GM21723 (cell line): ENCODE data around the gene AMPD2.

ENCODE experiments used
- ATAC-seq: cut with Tn5 transposase; IDR thresholded peaks from one replicate; pipeline ENCODE4 v1.9.1; 2021; ENCODE audit warnings: mild to moderate bottlenecking, moderate library complexity; ENCODE audit not compliant: unreplicated experiment

Gene AMPD2

GRCh38 chr1:109630081-109630897 is 10.7 kb downstream of the AMPD2 start:
- ATAC-seq = no peak

DNA sequence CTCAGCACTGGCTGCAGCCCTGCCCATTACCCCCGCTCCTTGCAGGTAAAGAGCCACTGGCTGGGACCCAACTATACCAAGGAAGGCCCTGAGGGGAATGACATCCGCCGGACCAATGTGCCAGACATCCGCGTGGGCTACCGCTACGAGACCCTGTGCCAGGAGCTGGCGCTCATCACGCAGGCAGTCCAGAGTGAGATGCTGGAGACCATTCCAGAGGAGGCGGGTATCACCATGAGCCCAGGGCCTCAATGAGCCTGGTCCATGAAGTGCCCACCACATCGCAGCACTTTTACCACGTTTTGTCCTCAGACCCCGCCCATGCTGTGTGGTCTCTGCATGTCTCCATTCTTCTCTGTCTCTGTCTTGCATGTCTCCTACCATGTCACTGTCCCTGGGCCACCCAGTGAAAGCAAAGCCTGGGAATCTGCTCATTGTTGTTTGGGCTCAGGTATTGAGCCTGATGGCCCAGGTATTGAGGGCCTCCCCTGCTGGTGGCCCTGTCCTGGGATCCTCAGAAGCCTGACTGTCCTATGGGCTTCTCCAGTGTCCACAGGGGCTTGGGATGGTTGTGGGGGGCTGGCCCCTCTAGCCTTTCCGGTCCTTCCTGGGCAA is 11.4 kb downstream of the AMPD2 start:
- ATAC-seq = no peak

DNA sequence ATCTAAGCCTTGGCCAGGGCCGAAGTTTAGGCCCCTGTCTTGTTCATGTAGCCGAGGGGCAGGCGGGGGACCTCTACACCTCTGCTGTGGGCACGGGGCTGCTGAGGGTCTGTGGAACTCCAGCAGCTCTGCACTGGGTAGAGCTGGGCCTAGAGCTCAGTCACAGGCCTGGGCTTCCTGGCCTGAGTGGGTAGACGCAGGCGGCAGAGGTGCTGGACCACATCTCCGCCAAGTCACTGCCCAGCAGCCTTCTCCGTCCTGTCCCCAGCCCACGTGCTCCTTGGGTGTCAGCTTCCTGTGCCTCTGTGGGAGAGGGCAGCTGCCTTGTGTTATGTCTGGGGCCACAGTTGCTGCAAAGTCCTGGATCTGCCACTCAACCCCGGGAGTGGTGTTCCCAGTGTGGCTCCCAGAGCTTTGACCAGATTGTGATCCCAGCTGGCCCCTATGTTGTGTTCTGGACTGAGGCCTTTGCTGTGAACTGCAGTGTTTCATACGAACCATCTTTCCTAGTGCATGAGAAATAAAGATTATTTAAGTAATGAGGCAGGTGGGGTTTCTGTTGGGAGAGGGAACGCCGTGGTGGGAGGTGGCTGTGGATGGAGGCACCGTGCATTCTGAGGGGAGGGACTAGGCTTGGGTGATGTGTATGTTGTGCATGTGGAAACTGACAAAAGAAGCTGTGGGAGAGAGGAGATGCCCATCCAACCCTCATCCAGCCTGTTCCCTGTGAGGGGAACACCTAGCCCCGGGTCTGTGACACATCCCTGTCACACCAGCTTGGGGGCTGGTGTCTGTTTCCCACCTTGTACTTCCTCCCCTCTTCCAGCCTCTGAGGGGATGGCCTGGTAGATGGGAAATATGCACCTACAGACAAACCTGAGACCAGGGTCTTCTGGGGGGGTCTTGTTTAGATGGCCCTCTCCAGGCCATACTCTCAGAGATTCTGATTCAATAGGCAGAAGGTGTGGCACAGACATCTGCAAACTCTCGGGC is 12.2 kb downstream of the AMPD2 start:
- ATAC-seq = no peak

GRCh38 chr1:109632671-109633346 is 13.2 kb downstream of the AMPD2 start:
- ATAC-seq = no peak

- ATAC-seq = no peak
Observed at GRCh38 chr1:109634292-109634691, 14.7 kb downstream of the AMPD2 start.

GRCh38 chr1:109634771-109635750 is 15.4 kb downstream of the AMPD2 start:
- ATAC-seq = no peak

DNA sequence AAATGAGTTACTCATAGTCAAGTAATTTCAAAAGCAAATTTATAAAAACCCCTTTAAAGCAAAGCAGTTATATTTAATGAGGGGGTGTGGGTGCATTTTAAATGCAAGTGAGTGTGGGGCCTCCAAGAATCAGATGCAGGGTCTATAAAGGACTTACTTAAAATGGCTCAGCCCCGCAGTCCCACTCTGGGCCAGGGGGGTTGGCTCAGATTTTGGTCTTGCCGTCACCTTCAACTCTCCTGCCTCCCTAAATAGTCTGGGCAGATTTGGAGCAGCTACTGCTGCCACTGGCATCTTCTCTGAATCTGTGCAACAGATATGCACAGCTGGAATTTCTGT is 16.2 kb downstream of the AMPD2 start:
- ATAC-seq = no peak

DNA sequence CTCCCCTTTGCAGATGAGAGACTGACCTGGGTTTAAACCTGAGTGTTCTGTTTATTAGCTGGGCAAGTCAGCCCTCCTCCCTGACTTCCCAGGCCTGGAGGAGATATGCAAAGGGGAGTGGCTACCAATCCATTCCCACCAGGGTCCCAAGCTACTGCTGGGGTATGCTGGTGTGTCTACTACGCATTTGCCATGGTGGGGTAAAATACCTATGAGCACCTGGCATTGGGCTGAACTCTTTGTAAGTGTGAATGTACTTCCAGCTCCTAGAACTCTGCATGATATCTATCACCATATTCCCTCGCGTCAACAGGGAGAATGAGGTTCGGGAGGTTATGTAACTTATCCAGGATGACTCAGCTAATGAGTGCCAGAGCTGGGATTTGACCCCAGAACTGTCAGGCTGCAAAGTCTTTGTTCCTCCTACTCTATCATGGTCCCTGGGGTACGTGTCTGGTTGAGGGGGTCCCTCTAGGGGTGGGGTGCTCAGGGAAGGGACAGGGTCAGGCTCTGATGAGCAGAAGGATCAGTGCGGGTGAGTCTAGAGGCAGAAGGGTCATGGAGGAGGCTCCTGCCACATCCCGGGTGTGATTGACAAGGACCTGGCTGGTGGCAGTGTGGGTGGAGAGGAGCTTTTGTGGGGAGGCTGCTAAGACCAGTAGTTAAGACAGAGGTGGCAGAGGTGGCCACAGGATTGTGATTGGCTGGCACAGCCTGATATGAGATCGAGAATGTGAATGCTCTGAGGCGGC is 16.7 kb downstream of the AMPD2 start:
- no peak for ATAC-seq

DNA sequence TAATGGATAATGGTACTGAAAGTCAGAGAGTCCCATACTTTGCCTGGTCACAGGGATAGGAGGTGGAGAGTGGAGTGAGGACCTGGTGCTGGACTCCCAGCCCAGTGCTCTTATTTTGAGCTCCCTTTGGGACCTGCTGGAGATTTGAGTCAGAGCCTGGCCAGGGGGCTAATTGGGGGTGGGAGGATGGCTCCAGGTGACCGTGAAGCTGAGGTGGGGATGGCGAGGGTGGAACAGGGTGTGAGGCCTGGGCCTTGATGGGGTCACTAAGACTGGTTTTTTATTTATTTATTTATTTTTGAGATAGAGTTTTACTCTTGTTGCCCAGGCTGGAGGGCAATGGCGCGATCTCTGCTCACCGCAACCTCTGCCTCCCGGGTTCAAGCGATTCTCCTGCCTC is 17.8 kb downstream of the AMPD2 start:
- ATAC-seq = no peak

GRCh38 chr1:109639063-109639840 is 19.6 kb downstream of the AMPD2 start:
- ATAC-seq = no peak

DNA sequence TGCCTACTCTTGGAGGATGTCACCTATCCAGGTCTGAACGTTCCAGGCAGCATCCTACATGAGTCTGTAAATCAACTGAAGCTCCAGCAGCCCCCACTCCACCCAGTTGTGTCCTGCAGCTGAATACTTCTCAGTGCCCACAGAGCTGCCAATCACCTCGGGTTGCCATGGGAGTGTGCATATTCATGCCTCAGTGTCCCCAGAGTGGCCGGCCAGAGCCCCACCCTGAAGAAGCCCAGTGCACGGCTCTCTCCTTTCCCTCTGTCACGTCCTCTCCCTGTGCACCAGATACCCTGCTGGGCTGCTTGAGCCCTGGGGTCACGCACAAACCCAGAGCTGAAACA is 20.2 kb downstream of the AMPD2 start:
- no peak for ATAC-seq

DNA sequence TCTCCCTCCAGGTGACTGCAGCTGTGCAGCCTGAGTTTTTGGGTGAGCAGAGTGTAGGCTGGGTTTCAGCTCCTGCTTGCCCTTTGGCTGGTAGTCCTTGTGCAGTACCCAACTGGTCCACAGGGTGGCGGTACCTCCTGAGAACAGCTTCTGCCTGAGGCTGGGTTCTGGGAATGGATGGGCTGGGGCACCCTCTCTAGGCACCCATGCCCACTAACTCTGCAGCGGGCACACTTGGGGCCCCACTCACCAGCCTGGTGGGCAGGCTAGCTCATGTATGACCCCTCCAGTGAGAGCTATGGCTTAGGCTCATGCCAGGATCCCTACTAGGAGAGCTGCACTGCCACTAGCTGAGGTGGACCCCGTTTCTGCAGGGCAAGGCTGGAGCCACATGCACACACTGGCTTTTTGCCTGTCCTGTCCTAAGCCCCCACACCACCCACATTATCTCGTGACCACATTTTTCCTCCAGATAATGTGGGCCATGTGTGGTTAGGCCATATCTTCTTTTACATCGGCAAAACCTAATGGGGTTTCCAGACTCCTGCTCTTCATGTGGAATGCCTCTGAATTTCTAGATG is 20.7 kb downstream of the AMPD2 start:
- peak; percentile 73 for ATAC-seq

DNA sequence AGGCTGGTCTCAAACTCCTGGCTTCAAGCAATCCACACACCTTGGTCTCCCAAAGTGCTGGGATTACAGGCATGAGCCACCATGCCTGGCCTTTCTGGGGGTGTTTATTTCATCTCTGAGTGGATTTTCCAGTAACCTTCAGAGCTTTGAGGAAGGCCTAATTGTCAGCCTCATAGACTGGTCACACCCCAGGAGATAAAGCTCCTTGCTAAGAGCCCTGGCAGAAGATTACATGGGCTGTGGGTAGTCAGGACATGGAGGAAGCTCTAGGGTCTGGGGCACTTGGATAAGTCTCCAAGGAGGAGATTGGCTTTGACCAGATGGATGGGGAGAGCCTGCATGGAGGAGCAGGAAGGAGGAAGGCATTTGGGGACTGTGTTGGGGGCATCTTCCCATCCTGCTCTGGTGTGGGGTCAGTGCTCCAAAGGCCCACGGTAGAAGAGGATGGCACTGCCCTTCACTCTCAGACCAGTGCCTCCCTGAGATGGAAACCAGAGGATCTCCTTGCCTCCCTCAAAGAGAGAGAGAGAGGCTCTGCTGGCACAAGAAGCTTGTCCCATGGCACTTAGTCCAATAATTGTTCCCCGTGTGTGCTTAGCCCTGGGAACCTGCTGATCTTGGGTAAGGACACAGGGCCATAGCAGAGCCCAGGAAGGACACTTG is 21.6 kb downstream of the AMPD2 start:
- no peak for ATAC-seq

- no peak for ATAC-seq
Observed at GRCh38 chr1:109641861-109642260, 22.2 kb downstream of the AMPD2 start.

- no peak for ATAC-seq
Observed at GRCh38 chr1:109642626-109643025, 23.0 kb downstream of the AMPD2 start.

- peak; percentile 83 for ATAC-seq
Observed at GRCh38 chr1:109643385-109644230, 24.0 kb downstream of the AMPD2 start.

DNA sequence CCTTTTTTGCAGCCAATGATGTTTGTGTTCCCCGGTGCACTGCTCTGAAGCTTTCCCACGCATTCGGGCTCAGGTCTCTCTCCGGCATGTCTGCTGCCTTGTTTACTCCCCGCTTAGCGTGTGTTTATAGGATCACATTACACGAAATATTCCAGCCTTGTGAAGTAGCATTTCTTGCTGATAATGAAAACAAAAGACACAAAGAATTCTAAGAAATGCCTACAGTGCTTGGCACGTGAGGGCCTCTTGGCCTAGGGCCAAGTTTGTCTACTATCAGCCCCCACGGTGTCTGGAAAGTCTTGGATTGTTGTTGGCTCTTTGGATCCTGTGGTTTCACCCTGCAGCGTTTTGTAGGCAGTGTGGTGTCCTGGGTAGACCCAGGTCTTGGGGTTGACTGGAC is 25.0 kb downstream of the AMPD2 start:
- ATAC-seq = no peak
